ENCODE data around the gene OPALIN. TPM values are rescaled to one million over a fixed set of nuclear protein-coding genes. Genes with fewer than 3 reads are reported as not detected.

Gene OPALIN
- total and polyA plus RNA-seq, 11 donors, result 0.16 TPM; not detected in 10

GRCh38 chr10:96345222-96345621 lies 13.6 kb downstream of the OPALIN start:
- no peak for ATAC-seq
- peaks cover 0 to 13% (median 7%) of the 10 kb centered on the region in 12 donors for H3K9me3 ChIP-seq
- H3K4me3 ChIP-seq, result no peak overlapping the region
- TF ChIP-seq, protein P1, sequence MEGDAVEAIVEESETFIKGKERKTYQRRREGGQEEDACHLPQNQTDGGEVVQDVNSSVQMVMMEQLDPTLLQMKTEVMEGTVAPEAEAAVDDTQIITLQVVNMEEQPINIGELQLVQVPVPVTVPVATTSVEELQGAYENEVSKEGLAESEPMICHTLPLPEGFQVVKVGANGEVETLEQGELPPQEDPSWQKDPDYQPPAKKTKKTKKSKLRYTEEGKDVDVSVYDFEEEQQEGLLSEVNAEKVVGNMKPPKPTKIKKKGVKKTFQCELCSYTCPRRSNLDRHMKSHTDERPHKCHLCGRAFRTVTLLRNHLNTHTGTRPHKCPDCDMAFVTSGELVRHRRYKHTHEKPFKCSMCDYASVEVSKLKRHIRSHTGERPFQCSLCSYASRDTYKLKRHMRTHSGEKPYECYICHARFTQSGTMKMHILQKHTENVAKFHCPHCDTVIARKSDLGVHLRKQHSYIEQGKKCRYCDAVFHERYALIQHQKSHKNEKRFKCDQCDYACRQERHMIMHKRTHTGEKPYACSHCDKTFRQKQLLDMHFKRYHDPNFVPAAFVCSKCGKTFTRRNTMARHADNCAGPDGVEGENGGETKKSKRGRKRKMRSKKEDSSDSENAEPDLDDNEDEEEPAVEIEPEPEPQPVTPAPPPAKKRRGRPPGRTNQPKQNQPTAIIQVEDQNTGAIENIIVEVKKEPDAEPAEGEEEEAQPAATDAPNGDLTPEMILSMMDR (IDR thresholded peaks at IDR 0.05), result no peak
- no peak for TF ChIP-seq POLR2A (IDR thresholded peaks at IDR 0.05)
- H3K27ac ChIP-seq, result no peak overlapping the region
- no peak for DNase-seq
- H3K36me3 ChIP-seq, result no peaks in the 10 kb centered on the region
- H3K4me1 ChIP-seq, result no peaks in the 10 kb centered on the region
- 32 to 42% (median 37%) methylated on average over 2 of the region's 2 CpGs for WGBS, 4 donors
- intact Hi-C loops (cut with DNase I), result no loop called here
- peaks cover 0 to 3% (median 0%) of the 10 kb centered on the region in 9 donors for H3K27me3 ChIP-seq

DNA sequence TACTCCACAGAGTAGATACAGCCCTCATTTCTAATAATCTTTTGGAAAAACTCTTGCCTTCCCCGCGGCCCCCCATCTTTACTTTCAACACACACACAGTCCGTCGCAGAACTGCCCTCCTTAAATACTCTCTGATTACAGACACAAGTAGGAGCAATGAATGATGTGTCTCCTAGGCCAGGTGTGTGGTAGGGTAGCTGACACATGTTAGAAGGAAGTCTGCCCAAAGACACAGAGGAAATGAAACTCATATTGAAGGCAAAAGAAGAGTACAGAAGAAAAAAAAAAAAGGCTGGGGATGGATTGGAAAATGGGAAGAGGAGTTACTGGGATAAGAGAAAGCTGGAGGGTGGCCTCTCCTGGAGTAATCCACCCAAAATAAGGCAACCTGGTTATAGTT lies 14.6 kb downstream of the OPALIN start:
- Histone ChIP-seq H3K27ac (no peak overlapping the region), H3K9me3 (peaks cover 0 to 13% (median 7%) of the 10 kb centered on the region in 12 donors), H3K4me3 (no peak overlapping the region), H3K36me3 (no peaks in the 10 kb centered on the region), H3K27me3 (no peaks in the 10 kb centered on the region), H3K4me1 (peaks cover 0 to 3% (median 0%) of the 10 kb centered on the region in 12 donors)
- ATAC-seq (no peak), DNase-seq (no peak)
- no peak for TF ChIP-seq POLR2A (IDR thresholded peaks at IDR 0.05)
- TF ChIP-seq, protein P1 (IDR thresholded peaks at IDR 0.05), result no peak
- WGBS, 4 donors, result 95 to 100% (median 97%) methylated on average over 4 of the region's 4 CpGs
- intact Hi-C loops (cut with DNase I), result no loop called here

GRCh38 chr10:96342402-96342801 lies 16.4 kb downstream of the OPALIN start:
- H3K4me1 ChIP-seq, result peaks cover 0 to 3% (median 0%) of the 10 kb centered on the region in 12 donors
- no peaks in the 10 kb centered on the region for H3K27me3 ChIP-seq
- ATAC-seq, result no peak
- intact Hi-C loops (cut with DNase I), result no loop called here
- H3K27ac ChIP-seq, result no peak overlapping the region
- 67 to 76% (median 71%) methylated on average over 4 of the region's 4 CpGs for WGBS, 4 donors
- H3K4me3 ChIP-seq, result no peak overlapping the region
- DNase-seq, result no peak
- peaks cover 0 to 13% (median 7%) of the 10 kb centered on the region in 12 donors for H3K9me3 ChIP-seq
- no peak for TF ChIP-seq POLR2A (IDR thresholded peaks at IDR 0.05)
- TF ChIP-seq, protein P1 (IDR thresholded peaks at IDR 0.05), result no peak
- H3K36me3 ChIP-seq, result no peaks in the 10 kb centered on the region

DNA sequence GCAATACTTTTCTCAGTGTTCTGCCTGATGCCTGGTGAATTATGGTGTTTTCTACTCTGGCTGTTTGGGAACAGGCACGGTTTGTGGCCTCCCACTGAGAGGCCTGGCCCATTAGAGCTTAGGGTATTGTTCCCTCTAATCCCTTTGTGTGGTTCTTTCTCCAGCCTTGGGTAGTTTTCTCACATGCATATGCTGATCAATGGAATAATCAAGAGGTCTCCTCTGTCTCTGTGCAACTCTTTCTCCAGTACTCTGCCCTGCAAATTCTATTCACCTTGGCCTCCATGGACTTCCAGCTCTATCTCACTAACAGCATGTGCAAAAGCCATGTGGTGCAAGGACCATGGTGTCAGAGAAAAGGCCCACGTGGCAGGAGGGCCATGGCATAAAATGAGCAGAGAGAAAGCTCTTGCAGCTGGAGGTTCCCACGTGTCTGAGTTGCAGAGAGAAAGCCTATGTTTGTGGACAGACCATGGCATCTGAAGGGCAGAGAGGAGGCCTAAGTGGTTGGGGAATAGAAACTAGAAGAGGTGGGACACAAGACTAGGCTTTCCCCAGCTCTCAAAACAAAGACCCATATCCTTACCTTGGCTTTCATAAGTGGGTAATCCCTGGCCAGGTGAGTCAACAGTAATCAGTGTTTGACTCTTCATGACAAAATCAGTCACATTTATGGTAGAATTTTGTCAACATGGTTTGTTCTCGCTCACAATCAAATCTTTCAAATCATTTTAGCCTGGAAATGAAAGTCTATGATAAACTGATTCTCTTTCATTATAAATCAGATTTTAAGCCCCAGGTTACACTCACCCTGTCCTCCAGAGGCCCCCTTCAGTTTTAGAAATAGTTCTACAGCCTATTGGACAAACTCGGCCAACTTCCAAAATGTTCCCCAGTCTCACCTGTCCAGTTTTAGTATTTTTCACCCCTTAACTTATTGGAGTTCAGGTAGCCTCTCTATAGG lies 17.3 kb downstream of the OPALIN start:
- DNase-seq (no peak), ATAC-seq (no peak)
- intact Hi-C loops (cut with DNase I), result no loop called here
- no peak overlapping the region for H3K27ac ChIP-seq
- TF ChIP-seq, protein P1 (IDR thresholded peaks at IDR 0.05), result no peak
- TF ChIP-seq POLR2A (IDR thresholded peaks at IDR 0.05), result no peak
- peaks cover 0 to 10% (median 5%) of the 10 kb centered on the region in 12 donors for H3K9me3 ChIP-seq
- 70 to 79% (median 77%) methylated on average over 5 of the region's 5 CpGs for WGBS, 4 donors
- peaks cover 0 to 3% (median 0%) of the 10 kb centered on the region in 12 donors for H3K4me1 ChIP-seq
- H3K27me3 ChIP-seq, result no peaks in the 10 kb centered on the region
- no peaks in the 10 kb centered on the region for H3K36me3 ChIP-seq
- H3K4me3 ChIP-seq, result no peak overlapping the region

Measured in heart left ventricle (tissue), 16 donors.